Left forelimb (tissue), 1 donor: Measurements from ENCODE around the gene DES.

Source experiments
- DNase-seq: peaks from one replicate; pipeline ENCODE4 v3.0.0-alpha.2; 2018; ENCODE audit warnings: low spot score

The DES gene

GRCh38 chr2:219472629-219473187 lies 54.5 kb downstream of the DES start:
- no peak for DNase-seq

GRCh38 chr2:219473511-219473910 lies 55.3 kb downstream of the DES start:
- DNase-seq: no peak

GRCh38 chr2:219474285-219475060 lies 56.3 kb downstream of the DES start:
- no peak for DNase-seq

- no peak for DNase-seq
These were observed 57.1 kb downstream of the DES start for GRCh38 chr2:219475278-219475677.

GRCh38 chr2:219475697-219476651 lies 57.8 kb downstream of the DES start:
- DNase-seq: no peak
